DOHH2 (cell line): ENCODE results near the gene RBKS.

ENCODE experiments used
- H3F3A ChIP-seq: fragments of 200-600 bp; sonication (generic), shearing (Covaris generic); 2 replicates; pipeline ENCODE4 v1.6.0; 2016; ENCODE audit warnings: antibody characterized with exemption, mild to moderate bottlenecking; ENCODE audit not compliant: control insufficient read depth, insufficient read depth
- H3K27ac ChIP-seq: fragments of 200-600 bp; sonication (generic); 2 replicates; pipeline ENCODE4 v1.5.1; 2014; ENCODE audit warnings: low read depth, mild to moderate bottlenecking, low read length, moderate library complexity
- H3K27me3 ChIP-seq: fragments of 200-600 bp; sonication (generic); 2 replicates; pipeline ENCODE4 v1.6.1; 2014; ENCODE audit warnings: mild to moderate bottlenecking, low read length, mixed read lengths; ENCODE audit not compliant: control insufficient read depth
- H3K36me3 ChIP-seq: fragments of 200-600 bp; sonication (generic); 2 replicates; pipeline ENCODE4 v1.6.1; 2014; ENCODE audit warnings: mild to moderate bottlenecking, low read length, moderate library complexity, mixed read lengths; ENCODE audit not compliant: control insufficient read depth
- H3K4me1 ChIP-seq: fragments of 200-600 bp; sonication (generic); 2 replicates; pipeline ENCODE4 v1.6.1; 2014; ENCODE audit warnings: mild to moderate bottlenecking, low read length, mixed read lengths; ENCODE audit not compliant: control insufficient read depth
- H3K4me2 ChIP-seq: fragments of 200-600 bp; sonication (generic); 2 replicates; pipeline ENCODE4 v1.6.0; 2014; ENCODE audit warnings: mild to moderate bottlenecking, low read length, moderate library complexity
- H3K4me3 ChIP-seq: fragments of 200-600 bp; sonication (generic); 2 replicates; pipeline ENCODE4 v1.5.1; 2014; ENCODE audit warnings: mild to moderate bottlenecking, low read length, mixed read lengths
- H3K79me2 ChIP-seq: fragments of 200-600 bp; sonication (generic); 2 replicates; pipeline ENCODE4 v1.6.1; 2014; ENCODE audit warnings: mild to moderate bottlenecking, low read length, mixed read lengths; ENCODE audit not compliant: control insufficient read depth
- H3K9me2 ChIP-seq: fragments of 200-600 bp; sonication (generic); replicated peaks from 2 replicates; pipeline ENCODE4 v1.6.1; 2014; ENCODE audit warnings: mild to moderate bottlenecking, low read length, mixed read lengths; ENCODE audit not compliant: control insufficient read depth
- H3K9me3 ChIP-seq: fragments of 200-600 bp; sonication (generic); 2 replicates; pipeline ENCODE4 v1.6.1; 2014; ENCODE audit warnings: antibody characterized with exemption, low read length, mixed read lengths; ENCODE audit not compliant: control insufficient read depth, insufficient read depth
- H4K20me1 ChIP-seq: fragments of 200-600 bp; sonication (generic); 2 replicates; pipeline ENCODE4 v1.6.0; 2014; ENCODE audit warnings: low read depth, mild to moderate bottlenecking, antibody characterized with exemption, low read length, moderate library complexity; ENCODE audit not compliant: control insufficient read depth, insufficient read depth
- EZH2phosphoT487 ChIP-seq: fragments of 200-600 bp; sonication (generic); IDR thresholded peaks from 2 replicates; pipeline ENCODE4 v1.6.1; 2017; ENCODE audit warnings: borderline replicate concordance, mild to moderate bottlenecking, antibody characterized with exemption, low read length, moderate library complexity, mixed read lengths
- TF ChIP-seq, protein P1 (sequence below): fragments of 200-600 bp; sonication (generic); IDR thresholded peaks from one replicate; pipeline ENCODE4 v1.5.1; 2014; ENCODE audit warnings: antibody characterized with exemption, mild to moderate bottlenecking, low read depth, low read length; ENCODE audit not compliant: poor library complexity, severe bottlenecking

Gene RBKS

DNA sequence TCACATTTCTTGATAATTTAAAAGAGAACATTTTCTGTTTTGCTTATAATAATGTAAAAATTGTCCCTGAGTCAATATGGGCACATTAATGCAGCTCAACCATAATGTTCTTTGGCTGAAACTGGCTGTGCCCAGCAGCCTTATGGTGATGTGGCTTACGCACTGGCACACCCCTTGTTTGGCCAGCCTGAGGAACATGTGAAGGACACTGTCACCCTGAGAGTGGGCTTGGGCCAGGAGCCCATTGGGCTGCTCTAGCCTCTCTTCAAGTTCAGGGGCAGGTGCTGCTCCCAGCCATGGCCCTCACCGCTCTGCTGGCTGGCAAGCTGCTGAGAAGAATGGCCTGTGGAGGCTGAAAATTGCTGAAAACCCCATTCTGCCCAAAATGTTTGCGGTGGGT lies 81.2 kb downstream of the RBKS start:
- Histone ChIP-seq H3F3A (no peaks in the 10 kb centered on the region), H3K9me3 (no peaks in the 10 kb centered on the region), H3K4me1 (no peaks in the 10 kb centered on the region), H3K36me3 (no peaks in the 10 kb centered on the region), H3K27me3 (peaks cover 7% of the 10 kb centered on the region), H3K4me2 (no peak overlapping the region), H4K20me1 (no peaks in the 10 kb centered on the region), H3K27ac (no peak overlapping the region), H3K4me3 (no peak overlapping the region), H3K9me2 (no peaks in the 10 kb centered on the region), H3K79me2 (no peaks in the 10 kb centered on the region)
- TF ChIP-seq EZH2phosphoT487, result no peak
- TF ChIP-seq, protein P1, sequence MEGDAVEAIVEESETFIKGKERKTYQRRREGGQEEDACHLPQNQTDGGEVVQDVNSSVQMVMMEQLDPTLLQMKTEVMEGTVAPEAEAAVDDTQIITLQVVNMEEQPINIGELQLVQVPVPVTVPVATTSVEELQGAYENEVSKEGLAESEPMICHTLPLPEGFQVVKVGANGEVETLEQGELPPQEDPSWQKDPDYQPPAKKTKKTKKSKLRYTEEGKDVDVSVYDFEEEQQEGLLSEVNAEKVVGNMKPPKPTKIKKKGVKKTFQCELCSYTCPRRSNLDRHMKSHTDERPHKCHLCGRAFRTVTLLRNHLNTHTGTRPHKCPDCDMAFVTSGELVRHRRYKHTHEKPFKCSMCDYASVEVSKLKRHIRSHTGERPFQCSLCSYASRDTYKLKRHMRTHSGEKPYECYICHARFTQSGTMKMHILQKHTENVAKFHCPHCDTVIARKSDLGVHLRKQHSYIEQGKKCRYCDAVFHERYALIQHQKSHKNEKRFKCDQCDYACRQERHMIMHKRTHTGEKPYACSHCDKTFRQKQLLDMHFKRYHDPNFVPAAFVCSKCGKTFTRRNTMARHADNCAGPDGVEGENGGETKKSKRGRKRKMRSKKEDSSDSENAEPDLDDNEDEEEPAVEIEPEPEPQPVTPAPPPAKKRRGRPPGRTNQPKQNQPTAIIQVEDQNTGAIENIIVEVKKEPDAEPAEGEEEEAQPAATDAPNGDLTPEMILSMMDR, result no peak

DNA sequence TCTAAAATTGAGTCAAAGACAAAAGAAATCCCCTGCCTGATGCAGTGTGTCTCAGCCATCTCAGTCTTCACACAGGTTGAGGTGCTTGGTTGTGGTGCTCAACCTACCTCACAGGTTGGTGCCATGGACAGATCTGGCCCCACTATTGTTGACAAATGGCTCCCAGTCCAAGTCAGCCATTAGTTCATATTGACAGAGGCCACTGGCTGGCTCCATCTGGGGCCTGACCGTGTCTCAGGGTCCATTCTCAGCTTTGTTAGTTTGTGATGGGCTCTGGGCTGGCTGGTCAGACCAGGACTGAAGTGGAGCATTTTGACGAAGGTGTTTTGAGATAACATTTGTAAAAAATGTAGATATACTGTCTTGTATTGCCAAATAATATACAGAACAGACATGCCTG lies 81.8 kb downstream of the RBKS start:
- Histone ChIP-seq H3K4me2 (no peak overlapping the region), H3K4me1 (no peaks in the 10 kb centered on the region), H3K9me2 (no peaks in the 10 kb centered on the region)

DNA sequence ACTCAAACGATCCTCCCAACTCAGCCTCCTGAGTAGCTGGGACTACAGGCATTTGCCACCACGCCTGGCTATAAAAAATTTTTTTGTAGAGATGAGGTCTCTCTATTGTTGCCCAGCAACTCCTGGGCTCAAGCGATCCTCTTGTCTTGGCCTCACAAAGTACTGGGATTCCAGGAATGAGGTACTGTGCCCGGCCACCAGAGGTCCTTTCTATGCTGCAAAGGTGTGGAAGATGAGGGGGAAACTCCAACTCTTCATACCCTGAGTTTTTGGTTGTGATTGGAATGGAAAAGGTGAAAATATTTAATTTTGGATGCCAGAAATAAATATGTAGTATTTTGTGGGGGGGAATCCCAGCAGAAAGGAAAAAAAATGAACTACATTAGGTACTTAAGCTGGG lies 82.7 kb downstream of the RBKS start:
- Histone ChIP-seq H3K4me1 (no peaks in the 10 kb centered on the region), H3K9me3 (no peaks in the 10 kb centered on the region), H3F3A (no peaks in the 10 kb centered on the region), H3K27me3 (peaks cover 7% of the 10 kb centered on the region), H3K27ac (no peak overlapping the region), H3K4me3 (no peak overlapping the region), H4K20me1 (no peaks in the 10 kb centered on the region), H3K36me3 (no peaks in the 10 kb centered on the region), H3K9me2 (no peaks in the 10 kb centered on the region), H3K4me2 (no peak overlapping the region), H3K79me2 (no peaks in the 10 kb centered on the region)
- TF ChIP-seq, protein P1, result peak; percentile 41
- TF ChIP-seq EZH2phosphoT487, result no peak

More for the DNA sequence above, 81.8 kb downstream of the RBKS start:
- H3K9me3 ChIP-seq, result no peaks in the 10 kb centered on the region
- H3K27me3 ChIP-seq, result peaks cover 7% of the 10 kb centered on the region
- no peak overlapping the region for H3K27ac ChIP-seq
- no peaks in the 10 kb centered on the region for H3K36me3 ChIP-seq
- H3K79me2 ChIP-seq, result no peaks in the 10 kb centered on the region
- H3K4me3 ChIP-seq, result no peak overlapping the region
- TF ChIP-seq, protein P1, result no peak
- TF ChIP-seq EZH2phosphoT487, result no peak
- no peaks in the 10 kb centered on the region for H3F3A ChIP-seq
- H4K20me1 ChIP-seq, result no peaks in the 10 kb centered on the region
